ENCODE results near the gene PGLYRP2.

Gene PGLYRP2

GRCh38 chr19:15419413-15420025 is 59.8 kb downstream of the PGLYRP2 start:
- no peak for TF ChIP-seq CTCF (conservative IDR thresholded peaks at IDR 0.05; ENCODE audit: low read length)
- peak; percentile 39 for DNase-seq (ENCODE audit: low read depth)
- peak overlapping the region; percentile 77 for H3K4me3 ChIP-seq (ENCODE audit: low read length)
